COLO668 (cell line): Measurements from ENCODE around the gene RNF182.
"Not testable (repeated sequence)": the region's sequence is repeated elsewhere in the genome, so short reads cannot be mapped to it uniquely, and the experiment has no call there.

ENCODE experiments used
- DNase-seq: peaks from one replicate; lab custom pipeline; 2025; ENCODE audit not compliant: unreplicated experiment; lab: John Stamatoyannopoulos, UW

RNF182 gene

GRCh38 chr6:13916230-13916944, 8.4 kb upstream of the RNF182 start:
- DNase-seq = no peak

- no peak for DNase-seq
These were observed 7.6 kb upstream of the RNF182 start for GRCh38 chr6:13917141-13917540.

DNA sequence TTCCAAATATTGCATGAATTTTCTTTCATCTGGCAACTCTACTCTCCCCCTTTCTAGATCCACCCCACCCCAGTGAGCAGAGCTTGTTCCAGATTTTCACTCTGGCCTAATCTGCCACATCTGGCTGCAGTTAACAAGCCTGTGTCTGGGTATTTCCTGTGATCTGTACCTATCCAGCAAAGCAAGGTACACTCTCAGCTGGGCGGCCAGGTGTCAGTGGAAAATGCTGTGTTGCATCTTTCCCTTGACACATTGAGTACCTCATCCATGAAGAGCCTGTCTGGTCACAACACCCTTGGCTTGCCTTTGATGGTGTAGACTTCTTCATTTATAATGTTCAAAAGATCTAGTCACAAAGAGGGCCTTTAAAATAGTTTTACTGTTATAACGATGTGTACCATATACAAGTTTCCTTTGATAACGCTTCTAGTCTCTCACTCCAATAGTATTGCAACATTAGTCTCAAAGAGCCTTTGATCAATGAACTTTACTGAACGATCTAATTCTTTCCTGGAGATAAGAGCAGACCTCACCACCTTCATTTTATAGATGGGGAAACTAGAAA, 6.0 kb upstream of the RNF182 start:
- no peak for DNase-seq

- DNase-seq = no peak
These were observed 4.9 kb upstream of the RNF182 start for GRCh38 chr6:13919861-13920260.

DNA sequence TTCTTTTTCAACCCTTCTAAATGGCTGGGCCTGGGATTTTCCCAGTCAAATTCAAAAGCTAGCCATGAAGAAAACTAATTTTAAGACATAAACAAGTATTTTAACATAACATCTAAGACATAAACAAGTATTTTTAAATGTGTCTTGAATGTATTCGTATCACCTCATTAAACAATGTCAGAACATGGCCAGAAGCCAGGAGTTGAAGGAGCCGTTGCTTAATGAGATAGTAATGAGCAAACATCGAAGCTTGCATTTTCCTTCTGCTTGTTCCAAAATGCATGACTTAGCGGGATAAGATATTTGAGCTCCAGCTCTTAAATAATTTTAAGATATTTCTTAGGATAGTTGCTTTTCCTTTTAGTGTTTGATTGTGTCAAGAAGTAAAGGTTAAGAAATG, 4.2 kb upstream of the RNF182 start:
- DNase-seq = no peak

- no peak for DNase-seq
These were observed 2.0 kb upstream of the RNF182 start for GRCh38 chr6:13922750-13923149.

GRCh38 chr6:13923527-13924145, 1.1 kb upstream of the RNF182 start:
- no peak for DNase-seq

- no peak for DNase-seq
These were observed 405 bp upstream of the RNF182 start for GRCh38 chr6:13924146-13924948.

- DNase-seq = no peak
These were observed 1.6 kb downstream of the RNF182 start for GRCh38 chr6:13926378-13926777.

DNA sequence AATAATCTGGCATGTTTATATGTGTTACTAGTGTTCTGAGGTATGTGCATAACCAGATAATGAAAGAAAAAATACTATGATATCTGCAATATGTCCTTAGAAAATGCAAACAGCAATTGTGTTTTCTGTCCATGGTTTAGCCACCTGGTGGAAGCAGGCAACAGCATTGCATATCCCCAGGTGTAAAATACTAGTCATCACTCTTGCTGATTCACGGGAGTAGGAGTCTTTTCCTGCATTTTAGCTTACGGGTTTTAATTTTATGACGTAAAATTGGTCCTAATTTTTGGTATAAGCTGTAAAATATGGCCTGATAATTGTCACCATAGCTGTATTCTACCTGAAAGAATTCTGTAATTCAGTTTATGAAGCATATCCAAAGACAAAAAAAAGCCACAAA, 2.5 kb downstream of the RNF182 start:
- no peak for DNase-seq

GRCh38 chr6:13929196-13929595, 4.4 kb downstream of the RNF182 start:
- no peak for DNase-seq

DNA sequence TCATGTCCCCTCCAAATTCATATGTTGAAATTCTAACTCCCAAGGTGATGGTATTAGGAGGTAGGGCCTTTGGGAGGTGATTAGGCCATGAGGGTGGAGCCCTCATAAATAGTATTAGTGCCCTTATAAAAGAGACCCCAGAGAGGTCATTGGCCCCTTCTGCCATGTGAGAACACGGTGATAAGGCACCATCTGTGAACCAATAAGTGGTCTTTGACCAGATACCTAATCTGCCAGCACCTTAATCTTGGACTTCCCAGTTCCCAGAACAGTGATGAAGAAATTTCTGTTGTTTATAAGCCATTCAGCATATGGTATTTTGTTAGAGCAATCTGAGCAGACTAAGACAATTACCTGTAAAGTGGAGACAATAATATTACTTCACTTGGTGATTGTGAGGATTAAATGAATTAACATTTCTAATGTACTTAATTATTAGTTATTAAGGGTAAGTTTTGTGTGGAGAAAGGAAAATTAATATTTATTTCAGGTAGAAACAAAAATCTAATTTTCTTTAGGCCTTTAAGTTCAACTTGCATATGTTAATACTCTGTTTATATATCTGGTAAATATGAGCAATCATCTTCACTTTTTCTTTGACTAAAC, 7.1 kb downstream of the RNF182 start:
- DNase-seq = no peak

GRCh38 chr6:13932785-13933184, 8.0 kb downstream of the RNF182 start:
- no peak for DNase-seq

DNA sequence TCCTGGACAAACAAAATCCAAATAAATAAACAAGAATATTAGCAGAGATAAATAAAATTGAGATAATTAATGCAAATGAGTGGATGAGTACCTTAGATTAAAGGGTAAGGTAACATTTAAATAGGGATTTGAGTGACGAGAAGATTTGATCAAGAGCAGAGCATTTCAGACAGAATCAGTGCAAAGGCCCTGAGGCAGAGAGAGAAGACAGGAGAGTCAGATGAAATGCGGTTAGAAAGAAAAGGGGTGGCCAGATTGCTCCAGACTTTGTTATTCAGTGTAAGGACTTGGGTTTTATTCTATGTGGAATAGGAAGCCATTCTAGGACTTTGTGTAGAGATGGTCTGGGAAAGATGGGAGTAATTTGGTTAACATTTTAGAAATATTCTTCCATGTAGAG, 10.0 kb downstream of the RNF182 start:
- DNase-seq = no peak

DNA sequence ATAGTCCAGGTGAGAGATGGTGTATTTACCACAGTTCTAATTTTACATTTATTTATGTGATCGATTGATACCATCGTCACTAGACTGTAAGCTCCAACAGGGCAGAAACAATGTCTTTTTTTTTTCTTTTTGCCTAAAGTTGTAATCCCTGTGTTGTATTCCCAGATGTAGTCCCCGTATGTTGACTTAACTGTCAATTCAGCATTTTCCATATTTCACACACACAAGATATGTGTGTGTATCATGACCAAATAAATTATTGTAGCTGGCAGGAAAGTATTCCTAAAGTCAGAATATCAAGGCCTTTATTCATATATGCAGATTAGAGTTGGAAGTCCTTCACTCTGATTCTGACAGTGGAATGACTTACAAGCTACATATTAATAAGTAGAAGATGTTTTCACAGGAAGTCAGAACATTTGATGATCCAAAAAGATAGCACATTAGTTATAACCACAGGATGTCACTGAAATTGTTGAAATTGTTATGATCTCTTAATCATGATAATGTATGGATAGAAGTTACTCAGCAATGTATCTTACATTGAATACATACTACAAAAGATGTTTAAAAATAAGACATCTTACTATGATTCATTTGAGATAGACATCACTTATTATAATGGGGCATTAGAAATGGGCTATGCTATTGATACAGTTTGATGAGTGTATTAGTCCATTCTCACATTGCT, 10.6 kb downstream of the RNF182 start:
- DNase-seq = no peak

- DNase-seq = not testable (repeated sequence)
These were observed 11.1 kb downstream of the RNF182 start for GRCh38 chr6:13935881-13936261.

DNA sequence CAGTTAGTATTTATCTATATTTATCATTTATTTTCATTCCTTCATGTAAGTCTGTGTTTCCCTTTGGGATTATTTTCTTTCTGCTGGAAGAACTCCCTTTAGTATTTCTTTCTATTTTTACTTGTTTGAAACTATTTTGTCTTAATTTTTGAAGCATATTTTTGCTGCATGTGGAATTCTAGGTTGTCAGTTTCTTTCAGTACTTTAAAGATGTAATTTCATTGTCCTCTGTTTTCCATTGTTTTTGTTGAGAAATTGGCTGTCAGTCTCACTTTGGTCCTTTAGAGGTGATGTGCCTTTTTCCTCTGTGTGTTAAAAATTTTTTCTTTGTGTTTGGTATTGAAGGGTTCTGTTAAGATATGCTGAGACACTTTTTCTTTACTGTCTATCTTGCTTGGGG, 17.1 kb downstream of the RNF182 start:
- DNase-seq = no peak

- DNase-seq = no peak
These were observed 19.2 kb downstream of the RNF182 start for GRCh38 chr6:13943943-13944342.

DNA sequence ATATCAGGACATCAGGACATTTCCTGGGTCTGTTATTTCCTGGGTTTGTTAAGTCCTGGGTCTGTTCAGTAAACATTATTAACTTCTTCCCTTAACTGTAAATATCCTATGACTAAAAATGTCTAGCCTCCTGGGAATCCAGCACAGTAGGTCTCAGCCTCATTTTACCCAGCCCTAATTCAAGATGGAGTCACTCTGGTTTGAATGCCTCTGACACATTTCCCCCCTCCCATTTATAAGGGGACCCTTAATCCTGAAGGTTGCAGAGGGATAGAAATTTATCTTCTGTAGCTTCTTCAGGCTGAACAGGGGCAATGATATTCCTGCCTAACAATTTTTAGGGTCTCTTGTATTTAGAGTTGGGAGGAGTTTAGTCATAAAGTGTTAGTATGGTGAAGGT, 21.8 kb downstream of the RNF182 start:
- DNase-seq = no peak

DNA sequence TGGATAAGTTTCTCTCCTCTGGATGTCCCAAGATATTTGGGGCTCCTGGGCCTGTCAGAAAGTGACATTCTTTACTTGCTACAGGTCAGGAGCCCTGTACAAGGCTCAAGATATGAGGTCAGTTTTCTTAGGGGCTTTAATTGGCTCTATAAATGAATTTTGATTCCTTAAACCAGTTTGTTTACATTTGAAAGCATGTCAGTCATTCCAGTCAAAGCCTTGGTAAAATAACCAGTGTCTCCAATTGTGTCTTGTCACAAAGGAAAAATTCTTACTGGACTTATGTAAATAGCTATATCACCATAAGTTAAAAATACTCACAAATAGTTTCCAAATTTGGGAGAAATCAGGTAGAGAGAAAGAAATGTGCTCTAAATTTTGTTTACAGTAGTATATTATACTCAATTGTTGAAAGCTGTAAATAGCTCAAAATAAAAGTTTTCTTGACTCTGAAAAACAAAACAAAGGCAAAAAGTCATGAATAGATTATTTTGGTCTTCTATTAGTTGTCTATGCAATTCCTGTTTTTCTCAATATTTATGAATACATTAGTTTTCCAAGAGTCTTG, 22.9 kb downstream of the RNF182 start:
- DNase-seq = no peak

- DNase-seq = no peak
These were observed 27.3 kb downstream of the RNF182 start for GRCh38 chr6:13952101-13952500.
